Ishikawa (cell line): ENCODE data around the gene TLCD1.

Experiments
- CEBPB ChIP-seq: IDR thresholded peaks from 2 replicates; pipeline ENCODE4 v1.6.1; 2012
- CREB1 ChIP-seq: IDR thresholded peaks from 2 replicates; pipeline ENCODE4 v1.6.1; 2012; ENCODE audit warnings: low read depth
- EGR1 ChIP-seq: IDR thresholded peaks from 2 replicates; pipeline ENCODE4 v1.6.1; 2012
- EP300 ChIP-seq: IDR thresholded peaks from 2 replicates; pipeline ENCODE4 v1.6.1; 2012; ENCODE audit warnings: borderline replicate concordance
- FOXM1 ChIP-seq: IDR thresholded peaks from 2 replicates; pipeline ENCODE4 v1.6.1; 2012; ENCODE audit warnings: low read depth, borderline replicate concordance
- NFIC ChIP-seq: IDR thresholded peaks from 2 replicates; pipeline ENCODE4 v1.6.1; 2012
- RAD21 ChIP-seq: IDR thresholded peaks from 2 replicates; pipeline ENCODE4 v1.6.1; 2012; ENCODE audit warnings: low read depth
- TAF1 ChIP-seq: IDR thresholded peaks from 2 replicates; pipeline ENCODE4 v1.6.1; 2012; ENCODE audit warnings: low read depth, mild to moderate bottlenecking
- TCF12 ChIP-seq: IDR thresholded peaks from 2 replicates; pipeline ENCODE4 v1.6.1; 2012; ENCODE audit warnings: low read depth
- TEAD4 ChIP-seq: IDR thresholded peaks from 2 replicates; pipeline ENCODE4 v1.6.1; 2012
- YY1 ChIP-seq: IDR thresholded peaks from 2 replicates; pipeline ENCODE4 v1.6.1; 2012; ENCODE audit warnings: low read depth
- ZBTB7A ChIP-seq: IDR thresholded peaks from 2 replicates; pipeline ENCODE4 v1.6.1; 2012; ENCODE audit warnings: low read depth
- TF ChIP-seq, protein P1 (sequence below): IDR thresholded peaks from 2 replicates; pipeline ENCODE4 v1.6.1; 2012
- TF ChIP-seq, protein P2 (sequence below): IDR thresholded peaks from 2 replicates; pipeline ENCODE4 v1.6.1; 2012
- TF ChIP-seq, protein P3 (sequence below): IDR thresholded peaks from 2 replicates; pipeline ENCODE4 v1.6.1; 2012; ENCODE audit warnings: low read depth, mild to moderate bottlenecking

TLCD1 gene

DNA sequence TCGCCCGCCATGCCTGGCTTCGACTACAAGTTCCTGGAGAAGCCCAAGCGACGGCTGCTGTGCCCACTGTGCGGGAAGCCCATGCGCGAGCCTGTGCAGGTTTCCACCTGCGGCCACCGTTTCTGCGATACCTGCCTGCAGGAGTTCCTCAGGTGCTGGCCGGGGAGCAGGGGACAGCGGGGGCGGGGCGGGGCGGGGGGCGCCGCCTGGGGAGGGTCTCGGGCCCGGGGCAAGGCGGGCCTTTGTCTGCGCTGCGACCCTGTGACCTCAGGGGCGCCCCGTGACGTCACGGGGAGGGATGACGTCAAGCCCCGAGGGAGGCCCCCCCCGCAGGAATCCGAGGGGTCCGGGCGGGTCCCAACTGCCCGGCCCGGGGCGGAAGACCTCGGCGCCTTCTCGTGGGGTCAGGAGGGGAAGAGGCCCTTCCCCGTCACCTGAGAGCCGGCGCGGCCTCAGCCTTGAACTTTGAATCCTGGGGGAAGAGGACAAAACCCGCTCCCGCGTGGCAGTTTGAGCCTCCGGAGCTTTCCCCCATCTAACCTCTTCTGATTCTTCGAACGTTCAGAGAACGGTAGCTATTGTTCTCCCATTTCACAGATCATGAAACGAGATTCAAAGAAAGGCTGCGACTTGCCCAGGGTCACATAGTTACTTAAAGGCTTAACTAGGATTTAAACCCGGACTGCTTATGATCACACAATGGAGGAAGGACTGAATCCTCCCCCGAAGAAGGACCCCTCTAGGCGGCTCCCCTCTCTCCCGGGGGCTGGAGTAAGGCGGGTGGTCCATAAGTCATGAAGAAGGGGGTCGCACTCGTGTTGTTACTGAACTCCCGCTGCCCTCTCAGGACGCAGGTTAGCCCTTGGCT lies 18.3 kb upstream of the TLCD1 start:
- peak; percentile 86 for TF ChIP-seq ZBTB7A
- no peak for TF ChIP-seq NFIC
- no peak for TF ChIP-seq FOXM1
- TF ChIP-seq EGR1, result no peak
- no peak for TF ChIP-seq CEBPB
- TF ChIP-seq TCF12, result no peak
- TF ChIP-seq, protein P1, sequence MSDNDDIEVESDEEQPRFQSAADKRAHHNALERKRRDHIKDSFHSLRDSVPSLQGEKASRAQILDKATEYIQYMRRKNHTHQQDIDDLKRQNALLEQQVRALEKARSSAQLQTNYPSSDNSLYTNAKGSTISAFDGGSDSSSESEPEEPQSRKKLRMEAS, result peak; percentile 88; the same call in 1 of the 2 replicates
- TF ChIP-seq YY1, result peak; percentile 73
- TF ChIP-seq RAD21, result no peak
- peak; percentile 69 for TF ChIP-seq TEAD4
- TF ChIP-seq CREB1, result peak; percentile 90
- TF ChIP-seq, protein P2, sequence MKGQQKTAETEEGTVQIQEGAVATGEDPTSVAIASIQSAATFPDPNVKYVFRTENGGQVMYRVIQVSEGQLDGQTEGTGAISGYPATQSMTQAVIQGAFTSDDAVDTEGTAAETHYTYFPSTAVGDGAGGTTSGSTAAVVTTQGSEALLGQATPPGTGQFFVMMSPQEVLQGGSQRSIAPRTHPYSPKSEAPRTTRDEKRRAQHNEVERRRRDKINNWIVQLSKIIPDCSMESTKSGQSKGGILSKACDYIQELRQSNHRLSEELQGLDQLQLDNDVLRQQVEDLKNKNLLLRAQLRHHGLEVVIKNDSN, result no peak
- TF ChIP-seq, protein P3, sequence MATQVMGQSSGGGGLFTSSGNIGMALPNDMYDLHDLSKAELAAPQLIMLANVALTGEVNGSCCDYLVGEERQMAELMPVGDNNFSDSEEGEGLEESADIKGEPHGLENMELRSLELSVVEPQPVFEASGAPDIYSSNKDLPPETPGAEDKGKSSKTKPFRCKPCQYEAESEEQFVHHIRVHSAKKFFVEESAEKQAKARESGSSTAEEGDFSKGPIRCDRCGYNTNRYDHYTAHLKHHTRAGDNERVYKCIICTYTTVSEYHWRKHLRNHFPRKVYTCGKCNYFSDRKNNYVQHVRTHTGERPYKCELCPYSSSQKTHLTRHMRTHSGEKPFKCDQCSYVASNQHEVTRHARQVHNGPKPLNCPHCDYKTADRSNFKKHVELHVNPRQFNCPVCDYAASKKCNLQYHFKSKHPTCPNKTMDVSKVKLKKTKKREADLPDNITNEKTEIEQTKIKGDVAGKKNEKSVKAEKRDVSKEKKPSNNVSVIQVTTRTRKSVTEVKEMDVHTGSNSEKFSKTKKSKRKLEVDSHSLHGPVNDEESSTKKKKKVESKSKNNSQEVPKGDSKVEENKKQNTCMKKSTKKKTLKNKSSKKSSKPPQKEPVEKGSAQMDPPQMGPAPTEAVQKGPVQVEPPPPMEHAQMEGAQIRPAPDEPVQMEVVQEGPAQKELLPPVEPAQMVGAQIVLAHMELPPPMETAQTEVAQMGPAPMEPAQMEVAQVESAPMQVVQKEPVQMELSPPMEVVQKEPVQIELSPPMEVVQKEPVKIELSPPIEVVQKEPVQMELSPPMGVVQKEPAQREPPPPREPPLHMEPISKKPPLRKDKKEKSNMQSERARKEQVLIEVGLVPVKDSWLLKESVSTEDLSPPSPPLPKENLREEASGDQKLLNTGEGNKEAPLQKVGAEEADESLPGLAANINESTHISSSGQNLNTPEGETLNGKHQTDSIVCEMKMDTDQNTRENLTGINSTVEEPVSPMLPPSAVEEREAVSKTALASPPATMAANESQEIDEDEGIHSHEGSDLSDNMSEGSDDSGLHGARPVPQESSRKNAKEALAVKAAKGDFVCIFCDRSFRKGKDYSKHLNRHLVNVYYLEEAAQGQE, result no peak
- TF ChIP-seq EP300, result no peak
- no peak for TF ChIP-seq TAF1

DNA sequence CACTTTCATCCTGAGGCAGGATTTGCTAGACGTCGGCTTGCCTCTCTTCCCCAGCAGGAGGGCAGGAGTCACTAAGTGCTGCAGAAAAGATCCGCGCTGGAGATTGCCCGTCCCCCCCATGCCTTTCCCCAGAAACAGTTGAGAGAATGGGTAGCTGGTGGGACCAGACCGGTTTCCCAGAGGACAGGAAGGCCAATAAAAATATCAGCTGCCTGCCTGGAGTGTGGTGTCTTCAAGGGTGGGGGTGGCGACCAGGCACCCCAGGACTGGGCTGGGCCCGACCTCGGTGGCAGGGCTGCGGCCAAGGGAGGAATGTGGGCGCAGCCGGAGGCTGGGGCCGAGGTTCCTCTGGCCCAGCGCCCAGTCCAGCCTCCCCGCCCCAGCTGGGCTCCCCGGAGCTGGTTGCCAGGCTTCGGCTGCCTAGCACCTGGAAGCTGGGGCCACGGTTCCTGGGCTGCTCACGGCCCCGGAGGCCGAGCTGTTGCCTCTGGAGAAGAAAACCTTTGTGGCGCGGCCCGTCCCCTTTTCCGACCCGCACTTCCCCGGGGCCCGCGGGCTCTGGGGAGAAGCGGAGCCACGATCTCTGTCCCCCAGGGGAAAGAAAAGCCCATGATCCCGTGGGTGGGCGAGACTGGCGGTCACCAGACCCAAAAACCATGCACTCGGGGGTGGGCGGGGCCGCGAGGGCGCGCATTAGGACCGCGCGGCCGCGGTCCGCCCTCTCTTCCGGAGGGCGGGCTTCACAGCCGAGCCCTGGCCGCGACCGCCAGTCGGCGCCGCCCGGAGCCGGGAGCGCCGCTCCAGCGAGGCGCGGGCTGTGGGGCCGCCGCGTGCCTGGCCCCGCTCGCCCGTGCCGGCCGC lies 17.4 kb upstream of the TLCD1 start, which contains the start of gene TRAF4:
TSS of gene TRAF4 (plus strand) at position 769 of the 861 bp plus-strand sequence. CDS start 102 bp downstream, outside the sequence.
- TF ChIP-seq CEBPB, result no peak
- no peak for TF ChIP-seq RAD21
- 0 out of 2 replicates have a peak, but pooled peaks have one; percentile 12 for TF ChIP-seq EGR1
- TF ChIP-seq, protein P3, result no peak
- TF ChIP-seq, protein P2, result no peak
- 0 out of 2 replicates have a peak, but pooled peaks have one; percentile 13 for TF ChIP-seq CREB1
- TF ChIP-seq TCF12, result peak; percentile 85
- TF ChIP-seq FOXM1, result 0 out of 2 replicates have a peak, but pooled peaks have one; percentile 11
- TF ChIP-seq TEAD4, result peak; percentile 69; the same call in 1 of the 2 replicates
- TF ChIP-seq, protein P1, result no peak; the same call in 1 of the 2 replicates
- peak; percentile 70 for TF ChIP-seq ZBTB7A
- TF ChIP-seq NFIC, result peak; percentile 92
- peak; percentile 8; the same call in 1 of the 2 replicates for TF ChIP-seq EP300
- TF ChIP-seq TAF1, result peak; percentile 45; the same call in 1 of the 2 replicates
- TF ChIP-seq YY1, result no peak

DNA sequence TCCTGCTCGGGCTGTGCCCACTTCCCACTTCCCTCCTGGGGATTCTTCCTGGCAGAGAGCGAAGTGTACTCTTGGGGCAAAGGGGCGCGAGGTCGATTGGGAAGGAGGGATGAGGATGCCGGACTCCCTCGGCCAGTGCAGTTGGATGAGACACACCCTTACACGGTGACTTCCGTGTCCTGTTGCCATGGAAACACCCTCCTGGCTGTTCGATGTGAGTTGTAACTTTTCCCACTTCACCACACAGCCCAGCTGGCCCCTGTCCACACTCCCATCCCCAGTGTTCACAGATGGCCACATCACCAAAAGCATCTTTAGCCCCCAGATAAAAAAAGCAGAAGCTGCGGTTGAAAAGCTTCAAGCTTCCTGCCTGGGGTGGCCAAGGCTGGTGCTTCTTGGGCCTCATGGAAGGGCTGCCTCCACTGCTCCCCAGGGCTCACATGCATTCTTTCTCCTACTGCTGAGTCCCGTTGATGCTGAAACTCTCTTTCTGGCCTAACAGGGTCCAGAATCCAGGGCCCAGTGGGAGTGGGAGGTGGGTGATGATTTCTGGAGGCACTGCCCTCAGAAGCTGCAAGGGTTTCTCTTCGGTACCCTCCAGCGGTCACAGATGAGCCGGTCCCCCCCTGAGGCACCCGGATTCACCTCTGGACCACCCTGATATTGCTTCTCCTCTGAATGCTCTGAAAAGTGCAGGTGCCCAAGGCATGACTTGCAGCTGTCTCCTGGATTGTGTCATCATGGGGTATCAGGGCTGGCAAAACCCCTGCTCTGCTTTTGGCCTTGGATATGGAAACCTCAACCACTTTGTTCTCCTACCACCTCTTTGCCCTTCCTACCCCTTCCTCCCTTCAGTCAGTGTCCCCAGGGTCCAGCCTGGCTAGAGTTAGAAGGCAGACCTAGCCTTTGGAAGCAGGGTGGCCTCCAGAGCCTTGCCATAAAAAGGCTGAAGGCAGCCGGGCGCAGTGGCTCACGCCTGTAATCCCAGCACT lies 15.6 kb upstream of the TLCD1 start:
- TF ChIP-seq EP300 (no peak), ZBTB7A (no peak), RAD21 (no peak), TCF12 (no peak)
